ENCODE results near the gene RSBN1L.

RSBN1L gene

DNA sequence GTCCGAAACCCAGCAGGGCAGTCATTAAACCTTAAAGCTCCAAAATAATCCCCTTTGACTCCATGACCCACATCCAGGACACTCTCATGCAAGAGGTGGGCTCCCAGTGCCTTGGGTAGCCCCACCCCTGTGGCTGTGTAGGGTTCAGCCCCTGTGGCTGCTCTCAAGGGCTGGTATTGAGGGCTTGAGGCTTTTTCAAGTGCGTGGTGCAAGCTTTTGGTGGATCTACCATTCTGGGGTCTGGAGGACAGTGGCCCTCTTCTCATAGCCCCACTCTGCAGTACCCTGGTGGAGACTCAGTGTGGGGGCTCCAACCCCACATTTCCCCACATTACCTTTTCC is 50.5 kb downstream of the RSBN1L start (continued):
- TF ChIP-seq, protein P1, sequence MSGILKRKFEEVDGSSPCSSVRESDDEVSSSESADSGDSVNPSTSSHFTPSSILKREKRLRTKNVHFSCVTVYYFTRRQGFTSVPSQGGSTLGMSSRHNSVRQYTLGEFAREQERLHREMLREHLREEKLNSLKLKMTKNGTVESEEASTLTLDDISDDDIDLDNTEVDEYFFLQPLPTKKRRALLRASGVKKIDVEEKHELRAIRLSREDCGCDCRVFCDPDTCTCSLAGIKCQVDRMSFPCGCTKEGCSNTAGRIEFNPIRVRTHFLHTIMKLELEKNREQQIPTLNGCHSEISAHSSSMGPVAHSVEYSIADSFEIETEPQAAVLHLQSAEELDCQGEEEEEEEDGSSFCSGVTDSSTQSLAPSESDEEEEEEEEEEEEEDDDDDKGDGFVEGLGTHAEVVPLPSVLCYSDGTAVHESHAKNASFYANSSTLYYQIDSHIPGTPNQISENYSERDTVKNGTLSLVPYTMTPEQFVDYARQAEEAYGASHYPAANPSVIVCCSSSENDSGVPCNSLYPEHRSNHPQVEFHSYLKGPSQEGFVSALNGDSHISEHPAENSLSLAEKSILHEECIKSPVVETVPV (CRISPR knock-in tag; IDR thresholded peaks at IDR 0.05): no peak
- no peak for TF ChIP-seq RARB (CRISPR knock-in tag; IDR thresholded peaks at IDR 0.05)
- TF ChIP-seq ESRRG (CRISPR knock-in tag; IDR thresholded peaks at IDR 0.05): no peak
- TF ChIP-seq GLIS3 (CRISPR knock-in tag; IDR thresholded peaks at IDR 0.05): no peak

DNA sequence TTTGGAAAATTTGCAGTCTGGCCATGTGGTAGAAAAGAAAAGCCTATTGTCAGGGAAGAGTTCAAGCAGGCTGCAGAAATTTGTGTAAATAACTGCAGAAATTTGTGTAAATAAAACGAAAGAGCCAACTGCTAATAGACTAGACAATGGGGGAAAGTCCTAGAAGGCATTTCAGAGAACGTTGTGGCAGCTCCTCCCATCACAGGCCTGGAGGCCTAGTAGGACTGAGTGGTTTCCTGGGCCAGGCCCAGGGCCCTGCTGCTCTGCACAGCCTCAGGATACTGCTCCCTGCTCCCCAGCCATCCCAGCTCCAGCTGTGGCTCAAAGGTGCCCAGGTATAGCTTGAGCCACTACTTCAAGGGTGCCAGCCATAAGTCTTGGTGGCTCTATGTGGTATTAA is 50.9 kb downstream of the RSBN1L start:
- TF ChIP-seq, protein P2, sequence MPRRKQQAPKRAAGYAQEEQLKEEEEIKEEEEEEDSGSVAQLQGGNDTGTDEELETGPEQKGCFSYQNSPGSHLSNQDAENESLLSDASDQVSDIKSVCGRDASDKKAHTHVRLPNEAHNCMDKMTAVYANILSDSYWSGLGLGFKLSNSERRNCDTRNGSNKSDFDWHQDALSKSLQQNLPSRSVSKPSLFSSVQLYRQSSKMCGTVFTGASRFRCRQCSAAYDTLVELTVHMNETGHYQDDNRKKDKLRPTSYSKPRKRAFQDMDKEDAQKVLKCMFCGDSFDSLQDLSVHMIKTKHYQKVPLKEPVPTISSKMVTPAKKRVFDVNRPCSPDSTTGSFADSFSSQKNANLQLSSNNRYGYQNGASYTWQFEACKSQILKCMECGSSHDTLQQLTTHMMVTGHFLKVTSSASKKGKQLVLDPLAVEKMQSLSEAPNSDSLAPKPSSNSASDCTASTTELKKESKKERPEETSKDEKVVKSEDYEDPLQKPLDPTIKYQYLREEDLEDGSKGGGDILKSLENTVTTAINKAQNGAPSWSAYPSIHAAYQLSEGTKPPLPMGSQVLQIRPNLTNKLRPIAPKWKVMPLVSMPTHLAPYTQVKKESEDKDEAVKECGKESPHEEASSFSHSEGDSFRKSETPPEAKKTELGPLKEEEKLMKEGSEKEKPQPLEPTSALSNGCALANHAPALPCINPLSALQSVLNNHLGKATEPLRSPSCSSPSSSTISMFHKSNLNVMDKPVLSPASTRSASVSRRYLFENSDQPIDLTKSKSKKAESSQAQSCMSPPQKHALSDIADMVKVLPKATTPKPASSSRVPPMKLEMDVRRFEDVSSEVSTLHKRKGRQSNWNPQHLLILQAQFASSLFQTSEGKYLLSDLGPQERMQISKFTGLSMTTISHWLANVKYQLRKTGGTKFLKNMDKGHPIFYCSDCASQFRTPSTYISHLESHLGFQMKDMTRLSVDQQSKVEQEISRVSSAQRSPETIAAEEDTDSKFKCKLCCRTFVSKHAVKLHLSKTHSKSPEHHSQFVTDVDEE (CRISPR knock-in tag; IDR thresholded peaks at IDR 0.05): no peak
- TF ChIP-seq SNAI2 (CRISPR knock-in tag; IDR thresholded peaks at IDR 0.05) (no peak), BACH2 (CRISPR knock-in tag; IDR thresholded peaks at IDR 0.05; ENCODE audit: borderline replicate concordance) (no peak), TOX (CRISPR knock-in tag; IDR thresholded peaks at IDR 0.05; ENCODE audit: borderline replicate concordance) (no peak), ZNF8 (CRISPR knock-in tag; IDR thresholded peaks at IDR 0.05) (no peak), PPARA (CRISPR knock-in tag; IDR thresholded peaks at IDR 0.05; ENCODE audit: borderline replicate concordance) (no peak), RARB (CRISPR knock-in tag; IDR thresholded peaks at IDR 0.05) (no peak), CSDC2 (CRISPR knock-in tag; IDR thresholded peaks at IDR 0.05) (no peak), ZNF70 (CRISPR knock-in tag; IDR thresholded peaks at IDR 0.05) (no peak), ZFP30 (CRISPR knock-in tag; IDR thresholded peaks at IDR 0.05) (no peak), OSR1 (CRISPR knock-in tag; IDR thresholded peaks at IDR 0.05) (no peak), ISL1 (CRISPR knock-in tag; IDR thresholded peaks at IDR 0.05) (no peak)
- TF ChIP-seq, protein P3, sequence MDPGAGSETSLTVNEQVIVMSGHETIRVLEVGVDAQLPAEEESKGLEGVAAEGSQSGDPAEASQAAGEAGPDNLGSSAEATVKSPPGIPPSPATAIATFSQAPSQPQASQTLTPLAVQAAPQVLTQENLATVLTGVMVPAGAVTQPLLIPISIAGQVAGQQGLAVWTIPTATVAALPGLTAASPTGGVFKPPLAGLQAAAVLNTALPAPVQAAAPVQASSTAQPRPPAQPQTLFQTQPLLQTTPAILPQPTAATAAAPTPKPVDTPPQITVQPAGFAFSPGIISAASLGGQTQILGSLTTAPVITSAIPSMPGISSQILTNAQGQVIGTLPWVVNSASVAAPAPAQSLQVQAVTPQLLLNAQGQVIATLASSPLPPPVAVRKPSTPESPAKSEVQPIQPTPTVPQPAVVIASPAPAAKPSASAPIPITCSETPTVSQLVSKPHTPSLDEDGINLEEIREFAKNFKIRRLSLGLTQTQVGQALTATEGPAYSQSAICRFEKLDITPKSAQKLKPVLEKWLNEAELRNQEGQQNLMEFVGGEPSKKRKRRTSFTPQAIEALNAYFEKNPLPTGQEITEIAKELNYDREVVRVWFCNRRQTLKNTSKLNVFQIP (CRISPR knock-in tag; IDR thresholded peaks at IDR 0.05; ENCODE audit: borderline replicate concordance, low read depth): no peak
- TF ChIP-seq, protein P1 (CRISPR knock-in tag; IDR thresholded peaks at IDR 0.05): no peak
- TF ChIP-seq, protein P4, sequence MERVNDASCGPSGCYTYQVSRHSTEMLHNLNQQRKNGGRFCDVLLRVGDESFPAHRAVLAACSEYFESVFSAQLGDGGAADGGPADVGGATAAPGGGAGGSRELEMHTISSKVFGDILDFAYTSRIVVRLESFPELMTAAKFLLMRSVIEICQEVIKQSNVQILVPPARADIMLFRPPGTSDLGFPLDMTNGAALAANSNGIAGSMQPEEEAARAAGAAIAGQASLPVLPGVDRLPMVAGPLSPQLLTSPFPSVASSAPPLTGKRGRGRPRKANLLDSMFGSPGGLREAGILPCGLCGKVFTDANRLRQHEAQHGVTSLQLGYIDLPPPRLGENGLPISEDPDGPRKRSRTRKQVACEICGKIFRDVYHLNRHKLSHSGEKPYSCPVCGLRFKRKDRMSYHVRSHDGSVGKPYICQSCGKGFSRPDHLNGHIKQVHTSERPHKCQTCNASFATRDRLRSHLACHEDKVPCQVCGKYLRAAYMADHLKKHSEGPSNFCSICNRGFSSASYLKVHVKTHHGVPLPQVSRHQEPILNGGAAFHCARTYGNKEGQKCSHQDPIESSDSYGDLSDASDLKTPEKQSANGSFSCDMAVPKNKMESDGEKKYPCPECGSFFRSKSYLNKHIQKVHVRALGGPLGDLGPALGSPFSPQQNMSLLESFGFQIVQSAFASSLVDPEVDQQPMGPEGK (CRISPR knock-in tag; IDR thresholded peaks at IDR 0.05; ENCODE audit: borderline replicate concordance): no peak
- TF ChIP-seq, protein P5, sequence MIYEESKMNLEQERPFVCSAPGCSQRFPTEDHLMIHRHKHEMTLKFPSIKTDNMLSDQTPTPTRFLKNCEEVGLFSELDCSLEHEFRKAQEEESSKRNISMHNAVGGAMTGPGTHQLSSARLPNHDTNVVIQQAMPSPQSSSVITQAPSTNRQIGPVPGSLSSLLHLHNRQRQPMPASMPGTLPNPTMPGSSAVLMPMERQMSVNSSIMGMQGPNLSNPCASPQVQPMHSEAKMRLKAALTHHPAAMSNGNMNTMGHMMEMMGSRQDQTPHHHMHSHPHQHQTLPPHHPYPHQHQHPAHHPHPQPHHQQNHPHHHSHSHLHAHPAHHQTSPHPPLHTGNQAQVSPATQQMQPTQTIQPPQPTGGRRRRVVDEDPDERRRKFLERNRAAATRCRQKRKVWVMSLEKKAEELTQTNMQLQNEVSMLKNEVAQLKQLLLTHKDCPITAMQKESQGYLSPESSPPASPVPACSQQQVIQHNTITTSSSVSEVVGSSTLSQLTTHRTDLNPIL (CRISPR knock-in tag; IDR thresholded peaks at IDR 0.05; ENCODE audit: low read depth): no peak
- no peak for ATAC-seq

DNA sequence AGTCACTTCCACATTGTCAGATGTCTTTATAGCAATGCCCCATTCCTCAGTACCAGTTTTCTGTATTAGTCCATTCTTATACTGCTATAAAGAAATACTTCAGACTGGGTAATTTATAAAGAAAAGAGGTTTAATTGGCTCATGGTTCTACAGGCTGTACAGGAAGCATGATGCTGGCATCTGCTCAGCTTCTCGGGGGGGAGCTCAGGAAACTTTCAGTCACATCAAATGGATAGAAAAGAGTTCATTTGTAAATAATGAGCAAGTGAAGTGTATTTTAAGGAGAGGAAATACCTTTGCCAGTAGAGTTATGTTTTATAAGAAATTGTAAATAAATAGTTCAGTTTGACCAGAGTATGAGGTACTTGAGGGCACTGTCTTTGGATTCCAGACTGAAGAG is 51.5 kb downstream of the RSBN1L start:
- no peak for ATAC-seq
- TF ChIP-seq ZC3H10 (CRISPR knock-in tag; IDR thresholded peaks at IDR 0.05) (no peak), ZFP3 (CRISPR knock-in tag; IDR thresholded peaks at IDR 0.05) (no peak), ZNF8 (CRISPR knock-in tag; IDR thresholded peaks at IDR 0.05) (no peak), OSR1 (CRISPR knock-in tag; IDR thresholded peaks at IDR 0.05) (no peak)
- TF ChIP-seq, protein P1 (CRISPR knock-in tag; IDR thresholded peaks at IDR 0.05): no peak
- TF ChIP-seq, protein P5 (CRISPR knock-in tag; IDR thresholded peaks at IDR 0.05; ENCODE audit: low read depth): no peak

Data from SK-N-SH treated with all-trans-retinoic acid at 6 μM for 48 hours (cell line).